ENCODE results near the gene LRGUK.

LRGUK gene

DNA sequence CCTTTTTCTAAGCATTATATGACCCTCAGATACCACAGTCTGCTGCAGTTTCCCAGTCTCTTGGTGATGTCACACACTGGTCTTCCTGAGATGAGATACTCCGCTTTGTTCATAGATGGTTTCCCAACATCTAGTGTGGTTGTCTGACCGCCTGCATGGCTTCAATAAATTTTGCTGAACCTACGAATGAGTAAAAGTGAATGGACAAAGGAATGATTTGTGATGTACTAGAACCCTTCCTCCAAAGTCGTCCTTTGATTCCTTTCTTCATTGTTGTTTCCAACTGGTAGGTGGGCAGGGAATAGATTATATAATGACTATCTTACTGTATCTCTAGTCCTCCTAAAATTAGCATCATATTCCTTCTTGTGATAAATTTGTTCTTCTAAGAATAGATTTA, 107.1 kb downstream of the LRGUK start:
- no peak for TF ChIP-seq CTCF (IDR thresholded peaks at IDR 0.05)
- Histone ChIP-seq H2AFZ (no peak overlapping the region), H3K27me3 (ENCODE audit: control insufficient read depth, insufficient read depth, low read length) (no peaks in the 10 kb centered on the region), H3K36me3 (ENCODE audit: control insufficient read depth, insufficient read depth, low read length) (no peaks in the 10 kb centered on the region), H3K27ac (no peak overlapping the region), H3K9me3 (ENCODE audit: control insufficient read depth, low read length) (no peaks in the 10 kb centered on the region), H3K79me2 (no peaks in the 10 kb centered on the region), H3K4me3 (ENCODE audit: low read depth, low read length) (no peak overlapping the region), H3K4me2 (ENCODE audit: low read length) (no peak overlapping the region), H3K4me1 (no peaks in the 10 kb centered on the region), H3K9ac (no peak overlapping the region)

DNA sequence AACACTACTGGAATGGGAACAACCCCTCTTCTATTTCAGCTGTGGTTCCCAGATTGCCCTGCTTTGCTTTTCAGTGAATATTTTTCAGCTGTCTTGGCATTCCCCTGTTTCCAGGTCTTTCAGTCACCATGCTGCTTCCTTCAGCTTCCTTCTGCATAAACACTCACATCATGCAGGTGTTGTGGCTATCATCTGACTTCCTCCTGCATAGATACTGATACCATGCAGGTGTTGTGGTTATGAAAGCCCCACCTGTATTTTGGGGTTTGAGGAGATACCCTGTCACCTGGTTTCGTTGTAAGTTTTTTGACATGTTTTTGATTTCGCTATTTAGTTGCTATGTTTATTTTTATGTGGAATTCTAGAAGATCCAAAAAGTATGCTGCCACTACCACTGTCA, 118.1 kb downstream of the LRGUK start:
- H3K27me3 ChIP-seq (ENCODE audit: control insufficient read depth, insufficient read depth, low read length), result no peaks in the 10 kb centered on the region
- no peak overlapping the region for H3K9ac ChIP-seq
- H3K79me2 ChIP-seq, result no peaks in the 10 kb centered on the region
- H3K36me3 ChIP-seq (ENCODE audit: control insufficient read depth, insufficient read depth, low read length), result no peaks in the 10 kb centered on the region
- no peak overlapping the region for H2AFZ ChIP-seq
- H3K4me3 ChIP-seq (ENCODE audit: low read depth, low read length), result no peak overlapping the region
- H3K9me3 ChIP-seq (ENCODE audit: control insufficient read depth, low read length), result no peaks in the 10 kb centered on the region
- no peak overlapping the region for H3K4me2 ChIP-seq (ENCODE audit: low read length)
- TF ChIP-seq CTCF (IDR thresholded peaks at IDR 0.05), result no peak
- no peak overlapping the region for H3K27ac ChIP-seq
- H3K4me1 ChIP-seq, result no peaks in the 10 kb centered on the region

DNA sequence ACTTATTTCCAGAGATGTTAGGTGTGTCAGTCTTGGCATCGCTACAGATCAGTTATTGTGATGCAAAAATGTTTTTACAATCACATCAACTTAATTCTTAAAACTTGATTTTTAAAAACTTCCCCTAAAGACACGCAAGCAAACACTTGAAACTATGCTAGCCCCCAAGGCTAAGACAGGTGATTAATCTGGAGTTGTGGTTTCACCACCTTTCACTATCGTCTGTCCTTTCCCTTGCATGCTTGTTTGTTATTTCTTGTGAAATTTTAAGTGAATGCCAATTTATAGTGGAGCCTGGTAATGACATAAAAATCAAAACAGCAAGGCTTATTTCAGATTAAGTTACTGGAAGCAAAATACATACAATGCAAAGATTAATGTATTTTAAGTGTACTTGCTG, 119.2 kb downstream of the LRGUK start:
- H3K9me3 ChIP-seq (ENCODE audit: control insufficient read depth, low read length), result no peaks in the 10 kb centered on the region
- no peak overlapping the region for H3K9ac ChIP-seq
- no peaks in the 10 kb centered on the region for H3K36me3 ChIP-seq (ENCODE audit: control insufficient read depth, insufficient read depth, low read length)
- no peak overlapping the region for H3K4me2 ChIP-seq (ENCODE audit: low read length)
- no peak overlapping the region for H3K27ac ChIP-seq
- H3K4me1 ChIP-seq, result no peaks in the 10 kb centered on the region
- no peak overlapping the region for H3K4me3 ChIP-seq (ENCODE audit: low read depth, low read length)
- H3K79me2 ChIP-seq, result no peaks in the 10 kb centered on the region
- TF ChIP-seq CTCF (IDR thresholded peaks at IDR 0.05), result no peak
- H2AFZ ChIP-seq, result no peak overlapping the region
- no peaks in the 10 kb centered on the region for H3K27me3 ChIP-seq (ENCODE audit: control insufficient read depth, insufficient read depth, low read length)

GRCh38 chr7:134246761-134247160, 119.6 kb downstream of the LRGUK start:
- no peak overlapping the region for H3K27ac ChIP-seq
- no peak overlapping the region for H3K9ac ChIP-seq
- H3K36me3 ChIP-seq (ENCODE audit: control insufficient read depth, insufficient read depth, low read length), result no peaks in the 10 kb centered on the region
- H3K4me3 ChIP-seq (ENCODE audit: low read depth, low read length), result no peak overlapping the region
- no peaks in the 10 kb centered on the region for H3K9me3 ChIP-seq (ENCODE audit: control insufficient read depth, low read length)
- no peaks in the 10 kb centered on the region for H3K4me1 ChIP-seq
- H3K27me3 ChIP-seq (ENCODE audit: control insufficient read depth, insufficient read depth, low read length), result no peaks in the 10 kb centered on the region
- no peak overlapping the region for H2AFZ ChIP-seq
- TF ChIP-seq CTCF (IDR thresholded peaks at IDR 0.05), result no peak
- no peaks in the 10 kb centered on the region for H3K79me2 ChIP-seq
- H3K4me2 ChIP-seq (ENCODE audit: low read length), result no peak overlapping the region

DNA sequence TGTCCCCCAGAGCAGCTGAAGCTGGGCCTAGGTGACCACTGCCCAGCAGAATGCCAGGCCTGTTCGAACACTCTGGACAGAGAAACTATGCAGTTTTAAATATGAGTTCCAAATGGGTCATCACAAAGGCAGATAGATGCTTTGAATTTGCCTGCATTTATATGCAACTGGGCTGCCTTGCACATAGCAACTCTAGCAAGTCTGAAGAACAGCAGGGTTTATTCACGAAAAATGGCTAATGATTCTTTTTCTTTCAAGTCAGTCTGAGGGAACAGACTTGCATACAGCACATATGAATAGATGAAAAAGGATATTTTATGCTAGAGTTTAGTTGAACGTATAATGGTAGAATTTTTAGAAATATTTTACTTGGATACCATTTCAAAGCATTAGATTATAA, 121.1 kb downstream of the LRGUK start:
- Histone ChIP-seq H3K36me3 (ENCODE audit: control insufficient read depth, insufficient read depth, low read length) (no peaks in the 10 kb centered on the region), H3K4me3 (ENCODE audit: low read depth, low read length) (no peak overlapping the region), H3K4me1 (no peaks in the 10 kb centered on the region), H3K27me3 (ENCODE audit: control insufficient read depth, insufficient read depth, low read length) (no peaks in the 10 kb centered on the region), H3K27ac (no peak overlapping the region), H3K4me2 (ENCODE audit: low read length) (no peak overlapping the region), H3K9me3 (ENCODE audit: control insufficient read depth, low read length) (no peaks in the 10 kb centered on the region), H2AFZ (no peak overlapping the region), H3K9ac (no peak overlapping the region), H3K79me2 (no peaks in the 10 kb centered on the region)
- no peak for TF ChIP-seq CTCF (IDR thresholded peaks at IDR 0.05)
